ENCODE measurements around the gene SPATC1L.

Gene SPATC1L

DNA sequence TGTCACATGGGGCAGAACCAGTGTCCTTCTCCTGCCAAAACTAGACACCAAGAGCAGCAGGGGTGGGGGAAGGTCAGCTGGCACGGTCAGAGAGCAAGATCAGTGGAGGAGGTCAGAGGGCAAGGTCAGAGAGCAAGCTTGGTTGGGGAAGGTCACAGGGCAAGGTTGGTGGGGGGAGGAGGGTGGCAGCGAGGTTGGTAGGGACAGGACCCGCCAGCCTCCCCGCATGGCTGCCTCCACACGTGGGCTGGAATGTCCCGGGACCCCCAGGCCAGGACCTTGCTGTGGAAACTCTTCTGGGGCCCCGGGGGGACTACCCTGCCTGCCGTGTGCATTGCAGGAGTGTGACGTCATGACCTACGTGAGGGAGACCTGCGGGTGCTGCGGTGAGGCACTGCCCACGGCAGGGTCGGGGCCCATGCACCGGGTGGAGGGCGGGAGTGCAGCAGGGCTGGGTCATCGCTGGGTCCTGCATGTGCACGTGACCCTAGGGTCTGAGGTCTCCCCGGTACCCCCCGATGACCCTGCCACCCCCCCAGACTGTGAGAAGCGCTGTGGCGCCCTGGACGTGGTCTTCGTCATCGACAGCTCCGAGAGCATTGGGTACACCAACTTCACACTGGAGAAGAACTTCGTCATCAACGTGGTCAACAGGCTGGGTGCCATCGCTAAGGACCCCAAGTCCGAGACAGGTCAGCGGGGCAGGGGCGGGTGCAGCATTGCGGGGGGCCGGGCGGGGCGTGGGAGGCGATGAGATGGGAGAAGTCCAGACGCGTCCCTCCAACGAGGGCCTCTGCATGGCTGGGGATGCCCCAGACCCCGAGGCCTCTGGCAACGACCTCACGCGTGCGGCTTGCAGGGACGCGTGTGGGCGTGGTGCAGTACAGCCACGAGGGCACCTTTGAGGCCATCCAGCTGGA is 59.1 kb downstream of the SPATC1L start:
- TF ChIP-seq, protein P1, sequence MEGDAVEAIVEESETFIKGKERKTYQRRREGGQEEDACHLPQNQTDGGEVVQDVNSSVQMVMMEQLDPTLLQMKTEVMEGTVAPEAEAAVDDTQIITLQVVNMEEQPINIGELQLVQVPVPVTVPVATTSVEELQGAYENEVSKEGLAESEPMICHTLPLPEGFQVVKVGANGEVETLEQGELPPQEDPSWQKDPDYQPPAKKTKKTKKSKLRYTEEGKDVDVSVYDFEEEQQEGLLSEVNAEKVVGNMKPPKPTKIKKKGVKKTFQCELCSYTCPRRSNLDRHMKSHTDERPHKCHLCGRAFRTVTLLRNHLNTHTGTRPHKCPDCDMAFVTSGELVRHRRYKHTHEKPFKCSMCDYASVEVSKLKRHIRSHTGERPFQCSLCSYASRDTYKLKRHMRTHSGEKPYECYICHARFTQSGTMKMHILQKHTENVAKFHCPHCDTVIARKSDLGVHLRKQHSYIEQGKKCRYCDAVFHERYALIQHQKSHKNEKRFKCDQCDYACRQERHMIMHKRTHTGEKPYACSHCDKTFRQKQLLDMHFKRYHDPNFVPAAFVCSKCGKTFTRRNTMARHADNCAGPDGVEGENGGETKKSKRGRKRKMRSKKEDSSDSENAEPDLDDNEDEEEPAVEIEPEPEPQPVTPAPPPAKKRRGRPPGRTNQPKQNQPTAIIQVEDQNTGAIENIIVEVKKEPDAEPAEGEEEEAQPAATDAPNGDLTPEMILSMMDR (conservative IDR thresholded peaks at IDR 0.05; ENCODE audit: low read depth, low read length): no peak
- DNase-seq (ENCODE audit: low read depth): no peak
- no peak overlapping the region for H3K4me3 ChIP-seq (ENCODE audit: low read length)

DNA sequence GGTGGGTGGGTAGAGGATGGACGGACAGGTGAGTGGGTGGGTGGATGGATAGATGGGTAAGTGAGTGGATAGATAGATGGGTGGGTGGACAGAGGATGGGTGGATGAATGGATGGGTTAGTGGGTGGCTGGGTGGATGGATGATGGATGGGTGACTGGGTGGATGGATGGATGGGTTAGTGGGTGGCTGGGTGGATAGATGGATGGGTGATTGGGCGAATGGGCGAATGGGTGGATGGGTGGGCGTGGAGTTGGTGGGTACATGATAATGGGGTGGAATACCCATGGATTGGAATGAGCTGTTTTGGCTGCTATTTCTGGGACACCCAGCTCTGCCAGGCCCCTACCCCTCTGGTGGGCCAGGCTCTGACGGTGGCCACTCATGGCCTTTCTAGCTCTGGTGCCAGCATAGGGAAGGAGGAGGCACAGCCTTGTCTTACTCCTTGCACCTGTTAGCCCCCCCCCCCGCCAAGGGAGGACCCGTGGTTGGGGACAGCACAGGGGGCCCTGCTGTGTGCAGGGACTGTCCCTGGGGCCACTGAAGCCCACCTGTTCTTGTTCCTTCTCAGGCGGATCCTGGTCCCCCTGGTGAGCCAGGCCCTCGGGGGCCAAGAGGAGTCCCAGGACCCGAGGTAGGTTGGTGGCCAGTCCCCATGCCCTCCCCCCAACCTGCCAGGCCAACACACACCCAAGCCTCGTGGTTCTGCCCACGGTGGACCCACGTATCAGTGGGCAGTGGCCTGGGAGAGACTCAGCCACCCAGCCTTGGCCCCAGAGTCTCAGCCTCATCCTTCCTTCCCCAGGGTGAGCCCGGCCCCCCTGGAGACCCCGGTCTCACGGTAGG is 60.0 kb downstream of the SPATC1L start:
- no peak for DNase-seq (ENCODE audit: low read depth)
- no peak overlapping the region for H3K4me3 ChIP-seq (ENCODE audit: low read length)
- TF ChIP-seq, protein P1 (conservative IDR thresholded peaks at IDR 0.05; ENCODE audit: low read depth, low read length): no peak

DNA sequence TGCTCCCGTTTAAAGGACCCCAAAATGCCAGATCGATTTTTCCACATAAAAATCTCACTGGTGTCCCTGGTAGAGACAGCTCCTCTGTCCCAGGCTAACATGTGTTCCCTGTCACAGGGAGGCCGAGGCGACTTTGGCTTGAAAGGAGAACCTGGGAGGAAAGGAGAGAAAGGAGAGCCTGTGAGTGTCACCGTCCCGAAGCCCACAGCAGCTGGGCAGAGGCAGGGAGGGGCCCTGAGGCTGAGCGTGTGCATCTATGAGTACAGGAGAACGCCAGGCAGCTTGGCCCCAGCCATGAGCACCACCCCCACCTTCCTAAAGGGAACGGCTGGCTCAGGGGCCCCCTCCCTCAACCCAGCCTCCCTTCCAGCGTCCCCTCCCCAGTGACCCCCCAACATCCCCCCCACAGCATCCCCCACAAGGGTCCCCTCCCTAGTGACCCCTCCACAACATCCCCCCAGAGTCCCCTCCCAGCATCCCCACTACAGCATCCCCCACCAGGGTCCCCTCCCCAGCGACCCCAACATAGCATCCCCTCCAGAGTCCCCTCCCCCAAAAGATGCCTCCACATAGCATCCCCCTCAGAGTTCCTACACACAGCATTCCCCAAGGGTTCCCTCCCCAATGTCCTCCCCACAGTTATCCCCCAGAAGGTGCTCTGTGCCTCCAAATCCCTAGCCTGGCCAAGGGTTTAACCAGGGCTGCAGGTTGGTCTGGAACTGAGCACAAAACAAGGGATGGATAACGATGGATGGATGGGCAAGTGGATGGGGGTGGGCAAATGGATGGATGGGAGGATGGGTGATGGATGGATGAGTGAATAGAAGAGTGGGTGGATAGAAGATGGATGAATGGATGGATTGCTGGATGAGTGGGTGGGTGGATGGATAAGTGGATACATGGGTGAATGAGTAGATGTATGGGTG is 61.2 kb downstream of the SPATC1L start:
- TF ChIP-seq, protein P1 (conservative IDR thresholded peaks at IDR 0.05; ENCODE audit: low read depth, low read length): no peak
- no peak overlapping the region for H3K4me3 ChIP-seq (ENCODE audit: low read length)
- DNase-seq (ENCODE audit: low read depth): no peak

DNA sequence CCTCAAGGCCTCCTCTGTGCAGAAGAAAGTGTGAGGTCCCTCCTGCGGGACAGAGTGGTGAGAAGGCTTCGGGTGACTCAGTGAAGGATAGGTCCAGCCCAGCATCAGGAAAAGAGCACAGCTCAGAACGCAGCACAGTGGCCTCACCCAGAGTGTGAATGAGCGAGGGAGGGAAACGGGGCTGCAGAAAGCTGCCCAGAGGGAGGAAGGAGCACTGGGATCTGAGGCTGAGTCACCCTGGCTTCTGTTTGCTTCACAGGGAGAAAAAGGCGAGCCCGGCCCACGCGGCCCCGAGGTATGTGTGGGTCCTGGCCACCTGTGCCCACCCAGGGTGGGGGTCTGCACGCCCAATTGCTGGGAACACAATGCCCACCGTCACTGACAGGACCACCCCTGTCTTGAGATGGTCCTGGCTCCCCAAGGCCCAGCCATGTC is 62.0 kb downstream of the SPATC1L start:
- DNase-seq (ENCODE audit: low read depth): no peak
- TF ChIP-seq, protein P1 (conservative IDR thresholded peaks at IDR 0.05; ENCODE audit: low read depth, low read length): no peak

DNA sequence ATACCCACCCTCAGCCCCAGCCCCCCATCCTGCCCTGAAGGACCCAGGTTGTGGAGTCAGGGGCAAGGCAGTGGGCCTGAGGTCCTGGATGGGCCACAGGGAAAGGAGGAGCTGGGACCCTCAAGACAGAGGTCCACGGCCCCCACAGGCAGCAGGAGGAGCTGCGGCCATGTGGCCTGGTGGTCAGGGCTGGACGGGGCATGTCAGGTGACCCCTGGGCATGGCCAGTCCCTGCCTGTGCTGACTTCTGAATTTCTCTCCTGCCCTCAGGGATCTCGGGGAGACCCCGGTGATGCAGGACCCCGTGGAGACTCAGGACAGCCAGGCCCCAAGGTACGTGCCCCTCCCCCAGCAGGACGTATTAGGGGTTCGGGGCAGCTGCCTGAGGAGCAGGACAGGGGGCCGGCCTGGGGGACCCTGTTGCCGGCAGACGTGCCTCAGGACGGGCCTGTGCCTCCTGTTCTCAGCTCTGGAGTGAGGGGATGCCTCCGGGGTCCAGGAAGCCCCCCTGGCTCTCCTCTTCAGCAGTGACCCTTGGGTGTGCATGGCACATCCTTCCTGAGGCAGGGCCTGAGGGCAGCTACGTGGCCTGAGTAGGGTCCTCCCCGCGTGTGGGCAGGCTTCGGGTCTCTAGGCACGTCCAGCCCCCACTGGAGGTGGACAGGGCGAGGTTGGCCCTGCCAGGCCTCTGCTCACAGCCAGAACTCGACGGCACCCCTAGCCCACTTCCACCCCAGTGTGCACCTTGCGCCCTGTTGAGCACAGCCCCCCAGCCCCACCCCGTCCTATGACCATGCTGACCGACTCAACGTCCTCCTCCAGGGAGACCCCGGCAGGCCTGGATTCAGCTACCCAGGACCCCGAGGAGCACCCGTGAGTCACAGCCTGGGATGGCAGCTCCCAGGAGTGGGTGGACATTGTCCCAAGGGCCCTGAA is 62.7 kb downstream of the SPATC1L start:
- no peak overlapping the region for H3K4me3 ChIP-seq (ENCODE audit: low read length)
- no peak for DNase-seq (ENCODE audit: low read depth)

More for the DNA sequence above, 62.0 kb downstream of the SPATC1L start:
- H3K4me3 ChIP-seq (ENCODE audit: low read length): no peak overlapping the region

More for the DNA sequence above, 62.7 kb downstream of the SPATC1L start:
- TF ChIP-seq, protein P1 (conservative IDR thresholded peaks at IDR 0.05; ENCODE audit: low read depth, low read length): no peak

Measured in retinal pigment epithelial cell (primary cell).